H1 (cell line): Measurements from ENCODE around the gene COL20A1. TPM values are rescaled to one million over a fixed set of nuclear protein-coding genes. Genes with fewer than 3 reads are reported as not detected.

Experiments
- GABPA ChIP-seq: IDR thresholded peaks from 2 replicates; pipeline ENCODE4 v1.6.1; 2011; ENCODE audit warnings: mild to moderate bottlenecking, low read length, moderate library complexity, borderline replicate concordance; ENCODE audit not compliant: insufficient read depth
- polyA plus RNA-seq, 7 experiments: library from polyadenylated mRNA; depleted of rRNA in 3 of 7; stranded (reverse) in 5 of 7; unstranded in 2 of 7; fragments of >200 nt in 5 of 7; fragments of 200-250 nt in 2 of 7; gene quantifications; 1 replicate in 5 of 7; 2 replicates in 1 of 7; 4 replicates in 1 of 7; pipeline versions ENCODE4 v1.2.1 to v1.2.3, GENCODE V29; 2011 to 2013; ENCODE audit warnings: missing spikeins in 2 of 7, mixed read lengths in 2 of 7
- total RNA-seq: library from RNA; stranded (reverse); fragmentation: NEBNext Ultra II Directional; extraction: Animal tissue kit (Norgen Biotek cat#: 25700); gene quantifications from 2 replicates; pipeline ENCODE4 v1.2.1, GENCODE V29; 2021

COL20A1 gene
- total and polyA plus RNA-seq, 2 of the 8 experiments (the other 6 are each of a cell fraction or from before 2014, with no cell fraction given), result 0.19 to 0.21 TPM

GRCh38 chr20:63351811-63352591 is 59.0 kb downstream of the COL20A1 start (continued):
- peak; percentile 72; the same call in 1 of the 2 replicates for TF ChIP-seq GABPA
